ELR (cell line): ENCODE data around the gene TLK2.
A peak's percentile ranks its signal among the peaks of the same experiment; 100 is the strongest.
"Not testable (repeated sequence)": the region's sequence is repeated elsewhere in the genome, so short reads cannot be mapped to it uniquely, and the experiment has no call there.

Experiments
- DNase-seq: peaks from one replicate; pipeline ENCODE4 v3.0.0-alpha.2; 2015; ENCODE audit warnings: low read depth

Gene TLK2

DNA sequence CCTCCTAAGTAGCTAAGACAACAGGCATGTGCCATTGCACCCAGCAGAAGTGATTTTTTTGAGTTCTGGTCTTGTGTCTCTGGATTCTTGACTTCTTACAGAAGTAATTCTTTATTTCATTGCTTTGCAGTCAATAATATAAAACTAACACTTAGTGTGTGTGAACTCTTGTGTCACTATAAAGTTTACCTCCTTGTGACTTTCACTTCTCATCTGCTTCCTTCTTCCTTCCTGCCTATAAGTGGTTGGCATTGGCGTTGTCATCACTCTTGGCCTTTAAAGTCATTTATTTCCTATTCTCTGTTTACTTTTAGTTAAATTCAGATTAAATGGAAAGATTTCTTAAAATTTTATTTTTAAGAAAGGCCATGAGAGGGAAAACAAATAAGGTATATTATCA, 12.4 kb downstream of the TLK2 start:
- DNase-seq, result not testable (repeated sequence)

DNA sequence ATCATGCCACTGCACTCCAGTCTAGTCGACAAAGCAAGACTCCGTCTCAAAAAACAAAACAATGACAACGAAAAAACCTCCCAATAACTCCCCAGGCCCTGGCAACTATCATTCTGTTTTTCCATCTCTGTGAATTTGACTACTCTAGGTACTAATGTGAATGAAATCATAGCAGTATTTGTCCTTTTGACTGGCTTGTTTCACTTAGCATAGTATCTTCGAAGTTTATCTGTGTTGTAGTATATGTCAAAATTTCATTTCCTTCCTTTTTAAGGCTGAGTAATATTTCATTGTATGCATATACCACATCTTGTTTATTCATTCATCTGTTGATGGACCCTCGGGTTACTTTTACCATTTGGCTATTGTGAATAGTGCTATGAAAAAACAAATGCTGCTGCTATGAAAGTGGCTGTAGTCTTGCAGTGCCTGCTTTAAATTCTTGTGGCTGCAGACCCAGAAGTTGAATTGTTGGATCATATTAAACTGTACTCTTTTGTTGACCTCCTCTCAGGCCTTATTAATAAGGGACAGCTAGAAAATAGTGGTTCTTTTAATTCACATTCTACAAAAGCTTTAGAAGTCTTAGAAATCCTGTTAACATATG, 14.5 kb downstream of the TLK2 start:
- not testable (repeated sequence) for DNase-seq

DNA sequence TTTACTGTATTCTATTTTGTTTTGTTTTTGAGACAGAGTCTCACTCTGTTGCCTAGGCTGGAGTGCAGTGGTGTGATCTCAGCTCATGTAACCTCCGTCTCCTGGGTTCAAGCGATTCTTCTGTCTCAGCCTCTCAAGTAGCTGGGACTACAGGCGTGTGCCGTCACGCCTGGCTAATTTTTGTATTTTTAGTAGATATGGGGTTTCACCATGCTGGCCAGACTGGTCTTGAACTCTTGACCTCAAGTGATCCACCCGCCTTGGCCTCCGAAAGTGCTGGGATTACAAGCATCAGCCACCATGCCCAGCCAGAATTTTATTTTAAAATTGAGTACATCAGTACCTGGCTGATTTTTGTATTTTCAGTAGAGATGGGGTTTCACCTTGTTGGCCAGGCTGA, 15.4 kb downstream of the TLK2 start:
- DNase-seq, result not testable (repeated sequence)

DNA sequence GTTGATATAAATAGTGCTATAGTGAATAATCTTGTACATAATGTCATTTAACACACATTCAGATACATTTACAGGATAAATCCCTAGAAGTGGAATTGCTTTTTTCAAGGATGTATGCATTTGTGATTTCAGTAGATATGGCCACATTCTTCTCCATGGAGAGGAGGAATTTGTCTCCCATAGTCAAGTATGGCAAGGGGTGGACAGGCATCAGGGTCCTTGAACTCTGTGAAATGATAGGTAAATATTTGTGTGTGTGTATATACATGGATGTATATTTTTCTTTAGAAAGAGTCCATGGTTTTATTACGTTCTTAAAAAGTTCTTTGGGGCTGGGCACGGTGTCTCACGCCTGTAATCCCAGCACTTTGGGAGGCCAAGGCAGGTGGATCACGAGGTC, 17.7 kb downstream of the TLK2 start:
- not testable (repeated sequence) for DNase-seq

GRCh38 chr17:62498796-62499195, 20.2 kb downstream of the TLK2 start:
- DNase-seq, result peak; percentile 6

- not testable (repeated sequence) for DNase-seq
Observed at GRCh38 chr17:62500463-62500862, 21.8 kb downstream of the TLK2 start.

DNA sequence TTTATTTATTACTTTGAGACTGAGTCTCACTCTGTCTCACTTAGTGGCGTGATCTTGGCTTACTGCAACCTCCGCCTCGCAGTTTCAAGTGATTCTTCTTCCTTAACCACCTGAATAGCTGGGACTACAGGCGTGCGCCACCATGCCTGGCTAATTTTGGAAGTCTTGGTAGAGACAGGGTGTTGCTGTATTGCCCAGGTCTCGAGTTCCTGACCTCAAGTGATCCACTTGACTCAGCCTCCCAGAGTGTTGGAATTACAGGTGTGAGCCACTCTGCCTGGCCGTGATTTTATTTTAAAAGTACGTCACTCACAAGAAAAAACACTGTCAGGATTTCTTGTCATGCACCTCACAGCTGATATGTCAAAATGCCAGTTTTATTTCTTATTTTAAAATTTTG, 26.2 kb downstream of the TLK2 start:
- not testable (repeated sequence) for DNase-seq

- not testable (repeated sequence) for DNase-seq
Observed at GRCh38 chr17:62507191-62507836, 28.7 kb downstream of the TLK2 start.

- DNase-seq, result not testable (repeated sequence)
Observed at GRCh38 chr17:62510247-62510819, 31.7 kb downstream of the TLK2 start.

DNA sequence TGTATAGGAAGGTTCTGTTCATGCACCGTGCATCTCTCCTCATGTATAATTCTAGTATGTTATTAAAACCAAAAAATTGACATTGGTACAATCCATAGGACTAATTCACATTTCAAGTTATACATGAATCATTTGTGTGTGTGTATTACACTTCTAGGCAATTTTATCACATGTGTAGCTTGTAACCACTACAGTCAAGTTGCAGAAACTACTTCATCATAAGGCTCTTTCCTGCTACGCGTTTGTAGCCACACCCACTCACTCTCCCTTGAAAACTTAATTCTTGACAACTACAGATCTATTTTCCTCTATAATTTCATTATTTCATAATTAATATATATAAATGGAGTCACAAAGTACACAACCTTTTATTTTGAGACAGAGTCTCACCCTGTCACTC, 32.4 kb downstream of the TLK2 start:
- not testable (repeated sequence) for DNase-seq

DNA sequence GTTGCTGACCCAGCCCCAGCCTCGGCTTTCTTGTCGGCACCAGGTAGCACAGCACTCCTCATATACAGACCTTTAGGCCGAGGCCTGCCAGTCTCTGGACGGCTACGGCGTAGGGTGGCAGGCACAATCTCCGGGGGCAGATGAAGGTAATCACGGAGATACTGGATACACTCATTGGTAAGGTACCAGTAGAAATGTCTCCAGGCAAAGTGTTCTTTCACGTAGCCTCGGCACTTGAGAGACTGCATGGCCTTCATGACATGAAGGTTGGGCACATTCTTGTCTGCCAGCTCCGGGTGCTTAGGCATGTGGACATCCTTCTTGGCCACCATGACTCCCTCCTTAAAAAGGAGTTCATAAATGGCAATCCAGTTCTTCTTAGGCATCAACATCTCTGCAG, 37.8 kb downstream of the TLK2 start:
- DNase-seq, result not testable (repeated sequence)

DNA sequence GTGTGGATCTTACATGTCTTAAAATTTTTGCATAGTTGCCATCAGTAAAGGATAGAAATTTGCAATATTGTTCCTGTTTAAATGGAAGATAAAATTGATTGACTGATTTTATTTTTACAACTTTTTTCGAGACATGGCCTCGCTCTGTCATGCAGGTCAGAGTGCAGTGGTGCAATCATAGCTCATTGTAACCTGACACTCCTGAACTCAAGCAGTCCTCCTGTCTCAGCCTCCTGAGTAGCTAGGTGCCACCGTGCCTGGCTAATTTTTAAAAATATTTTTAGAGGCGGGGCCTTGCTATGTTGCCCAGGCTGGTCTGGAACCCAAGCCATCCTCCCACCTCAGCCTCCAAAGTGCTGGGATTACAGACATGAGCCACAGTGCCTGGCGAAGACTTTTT, 42.7 kb downstream of the TLK2 start:
- DNase-seq, result not testable (repeated sequence)

DNA sequence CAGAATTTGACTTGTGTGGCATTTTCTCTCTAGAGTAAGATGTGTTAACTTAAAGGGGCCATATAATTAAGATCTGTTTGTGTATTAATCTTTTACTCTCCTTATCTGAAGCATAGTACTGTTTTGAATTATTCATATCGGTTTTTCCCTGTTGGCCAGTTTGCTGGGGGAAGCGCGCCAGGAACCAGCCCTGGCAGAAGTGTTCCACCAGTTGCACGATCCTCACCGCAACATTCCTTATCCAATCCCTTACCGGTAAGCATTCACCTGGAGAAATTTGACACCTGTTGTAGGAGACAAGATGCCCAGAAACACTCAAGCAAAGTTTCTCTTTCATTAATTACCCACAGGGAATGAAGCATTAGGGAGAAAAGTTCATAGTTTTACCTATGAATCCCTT, 45.5 kb downstream of the TLK2 start:
- not testable (repeated sequence) for DNase-seq

- DNase-seq, result peak; percentile 63
Observed at GRCh38 chr17:62525317-62525716, 46.7 kb downstream of the TLK2 start.

DNA sequence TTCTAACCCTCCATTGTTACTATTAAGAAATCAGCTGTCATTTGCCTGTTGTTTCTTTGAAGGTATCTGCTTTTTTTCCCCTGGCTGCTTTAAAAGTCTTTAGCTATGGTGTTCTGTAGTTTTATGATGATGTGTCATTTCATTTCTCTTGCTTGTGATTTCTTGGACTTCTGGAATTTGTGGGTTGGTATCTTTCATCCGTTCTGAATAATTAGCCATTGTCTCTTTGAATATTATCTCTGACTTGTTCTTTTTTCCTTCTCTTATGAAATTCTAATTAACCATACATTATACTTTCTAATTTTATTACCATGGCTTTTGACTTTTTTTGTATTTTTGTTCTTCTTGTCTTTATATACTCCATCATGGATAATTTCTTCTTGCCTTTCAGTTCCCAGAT, 52.3 kb downstream of the TLK2 start:
- DNase-seq, result not testable (repeated sequence)

DNA sequence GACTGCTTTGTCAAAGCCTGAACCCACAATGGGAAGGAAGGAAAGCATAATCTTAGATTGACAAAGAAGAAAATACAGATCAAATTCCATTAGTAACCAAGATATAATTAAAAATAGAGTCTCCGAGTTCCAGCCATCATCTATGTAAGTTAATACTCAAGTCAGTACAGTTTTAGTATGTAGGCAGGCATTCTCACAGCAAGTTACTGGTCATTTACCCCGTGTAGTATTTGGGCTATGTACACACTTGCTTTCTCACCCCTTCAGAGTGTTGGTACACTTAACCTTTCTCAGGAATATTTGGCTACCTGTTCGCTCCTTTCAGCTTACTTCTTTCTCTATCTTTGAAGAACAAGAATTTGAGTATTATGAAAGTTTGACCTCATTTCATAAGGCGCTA, 57.9 kb downstream of the TLK2 start:
- not testable (repeated sequence) for DNase-seq

DNA sequence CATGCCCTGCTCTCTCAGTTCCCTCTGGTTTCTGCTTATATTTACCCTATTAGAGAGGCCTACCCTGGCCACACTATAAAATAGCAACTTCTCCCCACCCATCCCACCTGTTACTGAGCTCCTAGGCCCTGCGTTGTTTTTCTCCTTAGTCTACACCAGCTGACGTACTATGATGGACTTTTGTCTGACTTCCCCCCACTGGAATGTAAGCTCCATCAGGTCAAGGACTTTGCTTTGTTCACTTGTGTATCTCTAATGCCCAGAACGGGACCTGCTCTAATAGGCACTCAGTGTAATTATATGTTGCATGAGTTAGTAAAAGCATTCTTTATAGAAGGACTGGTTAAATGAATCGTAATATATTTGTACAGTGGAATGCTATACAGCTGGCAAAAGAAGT, 62.4 kb downstream of the TLK2 start:
- not testable (repeated sequence) for DNase-seq

DNA sequence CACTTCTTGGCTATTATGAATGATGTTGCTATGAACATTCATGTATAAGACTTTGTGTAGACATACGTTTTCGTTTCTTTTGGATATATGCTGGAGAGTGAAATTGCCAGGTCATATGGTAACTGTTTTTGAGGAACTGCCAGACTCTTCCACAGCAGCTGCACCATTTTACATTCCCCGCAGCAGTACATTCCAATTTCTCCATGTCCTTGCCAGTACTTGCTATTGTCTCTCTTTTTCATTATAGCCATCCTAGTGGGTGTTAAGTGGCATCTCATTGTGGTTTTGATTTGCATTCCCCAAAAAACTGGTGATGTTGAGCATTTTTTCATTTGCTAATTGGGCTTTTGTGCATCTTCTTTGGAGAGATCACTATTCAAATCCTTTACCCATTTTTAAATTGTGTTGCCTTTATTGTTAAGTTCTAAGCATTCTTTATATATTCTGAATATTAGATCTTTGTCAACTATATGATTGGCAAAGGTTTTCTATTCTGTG, 64.7 kb downstream of the TLK2 start:
- DNase-seq, result not testable (repeated sequence)

DNA sequence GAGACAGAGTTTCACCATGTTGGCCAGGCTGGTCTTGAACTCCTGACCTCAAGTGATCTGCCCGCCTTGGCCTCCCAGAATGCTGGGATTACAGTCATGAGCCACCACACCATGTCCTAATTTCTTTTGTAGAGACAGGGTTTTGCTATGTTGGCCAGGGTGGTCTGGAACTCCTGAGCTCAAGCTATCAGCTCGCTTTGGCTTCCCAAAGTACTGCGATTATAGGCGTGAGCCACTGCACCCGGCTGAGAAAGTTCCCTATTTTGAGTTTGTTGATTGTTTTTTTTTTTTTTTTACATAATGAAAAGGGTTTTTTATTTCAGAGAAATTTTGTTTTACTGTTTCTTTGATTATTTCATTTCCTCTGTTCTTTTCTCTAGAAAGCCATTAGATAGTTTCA, 67.4 kb downstream of the TLK2 start:
- not testable (repeated sequence) for DNase-seq

DNA sequence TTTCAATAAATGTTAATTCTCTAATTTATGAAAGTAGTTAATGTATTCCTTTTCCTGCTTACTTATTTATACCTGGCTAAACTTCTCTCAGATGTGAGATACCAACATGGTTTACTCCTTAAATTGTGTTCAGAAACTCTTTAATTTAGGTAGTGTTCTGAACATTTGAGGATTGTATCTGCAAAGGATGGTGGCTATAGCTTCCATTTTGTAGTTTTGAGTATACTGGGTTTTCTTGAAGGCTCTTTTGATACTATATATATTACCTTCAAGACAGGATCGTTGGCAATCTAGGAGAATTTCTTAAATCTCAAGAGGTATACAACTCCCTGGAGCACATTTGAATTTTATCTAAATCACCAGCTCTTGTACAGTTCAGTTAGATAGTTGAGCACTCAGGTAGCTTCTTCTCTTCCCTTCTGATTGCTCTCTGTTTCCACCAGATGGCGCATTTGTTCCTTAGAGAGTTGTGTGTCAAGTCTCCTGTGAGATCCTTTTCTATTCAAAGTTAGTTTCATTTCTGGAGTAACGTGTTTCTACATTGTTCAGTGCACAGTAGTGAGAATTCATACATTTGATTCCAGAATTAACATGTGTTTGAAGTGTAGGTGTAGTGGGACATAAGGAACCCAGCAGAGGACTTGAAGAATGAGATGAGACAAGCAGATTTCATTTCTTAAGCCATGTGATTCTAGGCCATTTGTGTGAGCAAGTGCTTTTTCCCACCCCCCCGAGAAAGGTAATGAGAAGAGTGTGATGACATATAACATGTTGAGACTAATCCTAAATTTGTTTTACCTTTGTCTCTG, 74.4 kb downstream of the TLK2 start:
- DNase-seq, result peak; percentile 68

DNA sequence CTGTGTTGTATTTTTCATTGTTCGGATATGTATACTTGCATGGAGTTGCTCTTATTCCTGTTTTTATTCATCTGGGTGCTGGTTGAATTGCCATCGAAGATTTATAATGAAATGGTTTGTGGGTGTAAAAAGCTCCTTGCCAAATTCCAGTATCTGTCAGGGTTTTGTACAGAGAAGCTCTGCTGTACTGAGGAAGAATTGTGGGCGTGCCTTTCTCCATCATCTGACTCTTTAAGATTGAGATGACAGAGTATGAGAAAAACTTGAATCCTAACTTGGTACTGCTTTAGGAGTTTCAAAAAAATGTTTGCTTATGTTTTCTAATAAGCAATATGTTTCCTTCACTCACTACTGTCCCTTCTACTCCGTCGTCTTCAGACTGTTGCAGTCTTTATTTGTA, 78.9 kb downstream of the TLK2 start:
- not testable (repeated sequence) for DNase-seq

DNA sequence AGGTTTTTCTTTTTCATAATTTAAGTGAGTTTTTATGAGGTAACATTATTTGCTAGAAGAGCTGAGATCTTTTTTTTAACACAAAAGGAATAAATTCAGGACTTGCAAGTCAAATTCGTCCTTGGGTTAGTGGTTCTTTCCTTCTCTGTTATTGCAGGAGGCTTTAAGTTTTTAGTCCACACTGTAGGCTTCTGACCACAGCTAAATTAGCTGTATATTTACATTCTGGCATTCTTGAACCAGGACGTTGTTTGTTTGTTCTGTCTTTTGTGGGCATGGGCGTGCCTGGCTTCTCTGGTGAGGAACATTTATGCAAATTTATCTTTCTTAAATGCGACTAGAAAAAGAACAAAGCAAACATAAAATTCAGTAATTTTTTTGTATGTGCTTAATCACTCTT, 80.3 kb downstream of the TLK2 start:
- DNase-seq, result peak; percentile 29
